Activated B cell treated with CpG ODN at 0.5 μM for 24 hours (primary cell): ENCODE results near the gene ZNF217. TPM values are rescaled to one million over a fixed set of nuclear protein-coding genes. Genes with fewer than 3 reads are reported as not detected.
A peak's percentile ranks its signal among the peaks of the same experiment; 100 is the strongest.
"Not testable (repeated sequence)": the region's sequence is repeated elsewhere in the genome, so short reads cannot be mapped to it uniquely, and the experiment has no call there.

Experiments used
- ATAC-seq: fragments of 200-7000 bp; cut with Tn5 transposase; one replicate; pipeline ENCODE4 v1.10.0; 2021; ENCODE audit warnings: low read depth, mild to moderate bottlenecking, moderate library complexity
- CTCF ChIA-PET: fragments of 350-600 bp; sonication (Branson Sonifier 250); formaldehyde crosslinking; loops from one replicate; lab custom pipeline; 2021; ENCODE audit warnings: antibody characterized with exemption; lab: Charles Lee
- POLR2A ChIA-PET: fragments of 350-600 bp; sonication (Branson Sonifier 250); formaldehyde crosslinking; loops from one replicate; lab custom pipeline; 2021; ENCODE audit warnings: antibody characterized with exemption; lab: Charles Lee
- DNase-seq: peaks from one replicate; pipeline ENCODE4 v3.0.0; 2022
- H3K27ac Mint-ChIP-seq: one replicate; pipeline ENCODE4 v1.8.0; 2020; ENCODE audit warnings: mixed read lengths
- H3K27me3 Mint-ChIP-seq: one replicate; pipeline ENCODE4 v1.8.0; 2021; ENCODE audit warnings: mixed read lengths
- H3K36me3 Mint-ChIP-seq: one replicate; pipeline ENCODE4 v1.8.0; 2021; ENCODE audit warnings: low read depth, mixed read lengths
- H3K4me1 Mint-ChIP-seq: one replicate; pipeline ENCODE4 v1.8.0; 2021; ENCODE audit warnings: mixed read lengths
- H3K4me3 Mint-ChIP-seq: one replicate; pipeline ENCODE4 v1.8.0; 2020; ENCODE audit warnings: mild to moderate bottlenecking, mixed read lengths
- H3K9me3 Mint-ChIP-seq: one replicate; pipeline ENCODE4 v1.8.0; 2020; ENCODE audit warnings: mixed read lengths
- intact Hi-C: fragments of 100-400 bp; cut with micrococcal nuclease; formaldehyde crosslinking; loops from one replicate; pipeline ENCODE4 v1.15.1; 2024
- total RNA-seq: library from RNA; stranded (reverse); gene quantifications from 2 replicates; pipeline ENCODE4 v1.2.3, GENCODE V29; 2022
- TF ChIP-seq, protein P1 (sequence below): fragments of 200-600 bp; IDR thresholded peaks from one replicate; pipeline ENCODE4 v1.8.0; 2022; ENCODE audit warnings: antibody characterized with exemption, mild to moderate bottlenecking

The ZNF217 gene
- total RNA-seq, 1 donor from 2014 or later = 80.3 TPM

DNA sequence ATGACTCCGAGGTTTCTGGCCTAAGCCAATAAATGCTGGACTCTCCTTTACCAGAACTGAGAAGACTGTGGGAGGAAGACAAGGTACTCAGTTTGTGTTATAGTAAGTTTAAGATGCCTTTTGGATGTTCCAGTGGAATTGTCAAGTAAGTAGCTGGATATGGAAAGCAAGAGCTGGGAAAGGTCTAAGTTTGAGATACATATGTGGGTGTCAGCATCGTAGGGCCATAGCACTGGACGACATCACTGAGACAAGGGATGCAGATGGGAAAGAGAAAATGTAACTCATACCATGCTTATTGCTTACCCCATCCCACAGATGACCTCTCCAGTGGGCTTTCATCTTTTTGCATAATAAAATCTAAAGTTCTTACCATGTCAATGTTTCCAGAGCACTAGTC is 45.5 kb upstream of the ZNF217 start:
- Mint-ChIP-seq H3K4me1 (peaks cover 64% of the 10 kb centered on the region), H3K36me3 (no peaks in the 10 kb centered on the region), H3K27me3 (no peaks in the 10 kb centered on the region), H3K4me3 (no peak overlapping the region), H3K9me3 (no peaks in the 10 kb centered on the region), H3K27ac (peak overlapping the region; percentile 66)
- no peak for ATAC-seq
- TF ChIP-seq, protein P1, sequence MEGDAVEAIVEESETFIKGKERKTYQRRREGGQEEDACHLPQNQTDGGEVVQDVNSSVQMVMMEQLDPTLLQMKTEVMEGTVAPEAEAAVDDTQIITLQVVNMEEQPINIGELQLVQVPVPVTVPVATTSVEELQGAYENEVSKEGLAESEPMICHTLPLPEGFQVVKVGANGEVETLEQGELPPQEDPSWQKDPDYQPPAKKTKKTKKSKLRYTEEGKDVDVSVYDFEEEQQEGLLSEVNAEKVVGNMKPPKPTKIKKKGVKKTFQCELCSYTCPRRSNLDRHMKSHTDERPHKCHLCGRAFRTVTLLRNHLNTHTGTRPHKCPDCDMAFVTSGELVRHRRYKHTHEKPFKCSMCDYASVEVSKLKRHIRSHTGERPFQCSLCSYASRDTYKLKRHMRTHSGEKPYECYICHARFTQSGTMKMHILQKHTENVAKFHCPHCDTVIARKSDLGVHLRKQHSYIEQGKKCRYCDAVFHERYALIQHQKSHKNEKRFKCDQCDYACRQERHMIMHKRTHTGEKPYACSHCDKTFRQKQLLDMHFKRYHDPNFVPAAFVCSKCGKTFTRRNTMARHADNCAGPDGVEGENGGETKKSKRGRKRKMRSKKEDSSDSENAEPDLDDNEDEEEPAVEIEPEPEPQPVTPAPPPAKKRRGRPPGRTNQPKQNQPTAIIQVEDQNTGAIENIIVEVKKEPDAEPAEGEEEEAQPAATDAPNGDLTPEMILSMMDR = no peak
- POLR2A ChIA-PET = interaction anchor here (0.9 to 1.6 kb wide), 3 partner anchors 16 to 108 kb away, joined by 3 to 6 read pairs (median 4); no protein-coding TSS in a partner anchor
- intact Hi-C loops = no loop called here
- CTCF ChIA-PET = no interaction called here
- no peak for DNase-seq

DNA sequence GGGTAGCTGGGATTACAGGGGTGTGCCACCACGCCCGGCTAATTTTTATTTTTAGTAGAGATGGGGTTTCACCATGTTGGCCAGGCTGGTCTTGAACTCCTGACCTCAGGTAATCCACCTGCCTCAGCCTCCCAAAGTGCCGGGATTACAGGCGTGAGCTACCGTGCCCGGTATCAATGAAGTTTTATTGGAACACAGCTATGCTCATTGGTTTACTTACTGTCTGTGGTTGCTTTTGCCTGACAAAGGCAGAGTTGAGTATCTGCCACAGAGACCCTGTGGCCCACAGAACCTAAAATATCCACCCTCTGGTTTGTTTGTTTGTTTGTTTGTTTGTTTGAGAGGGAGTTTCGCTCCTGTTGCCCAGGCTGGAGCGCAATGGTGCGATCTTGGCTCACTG is 43.7 kb upstream of the ZNF217 start:
- Mint-ChIP-seq H3K27ac (peak overlapping the region; percentile 85), H3K4me1 (peaks cover 49% of the 10 kb centered on the region)
- H3K27me3 Mint-ChIP-seq, H3K4me3 Mint-ChIP-seq, ATAC-seq, DNase-seq, intact Hi-C loops, CTCF ChIA-PET, H3K36me3 Mint-ChIP-seq, H3K9me3 Mint-ChIP-seq: not testable (repeated sequence)
- POLR2A ChIA-PET = interaction anchor here (0.6 to 2.6 kb wide), 4 partner anchors 10 to 209 kb away, joined by 3 to 13 read pairs (median 4); no protein-coding TSS in a partner anchor

DNA sequence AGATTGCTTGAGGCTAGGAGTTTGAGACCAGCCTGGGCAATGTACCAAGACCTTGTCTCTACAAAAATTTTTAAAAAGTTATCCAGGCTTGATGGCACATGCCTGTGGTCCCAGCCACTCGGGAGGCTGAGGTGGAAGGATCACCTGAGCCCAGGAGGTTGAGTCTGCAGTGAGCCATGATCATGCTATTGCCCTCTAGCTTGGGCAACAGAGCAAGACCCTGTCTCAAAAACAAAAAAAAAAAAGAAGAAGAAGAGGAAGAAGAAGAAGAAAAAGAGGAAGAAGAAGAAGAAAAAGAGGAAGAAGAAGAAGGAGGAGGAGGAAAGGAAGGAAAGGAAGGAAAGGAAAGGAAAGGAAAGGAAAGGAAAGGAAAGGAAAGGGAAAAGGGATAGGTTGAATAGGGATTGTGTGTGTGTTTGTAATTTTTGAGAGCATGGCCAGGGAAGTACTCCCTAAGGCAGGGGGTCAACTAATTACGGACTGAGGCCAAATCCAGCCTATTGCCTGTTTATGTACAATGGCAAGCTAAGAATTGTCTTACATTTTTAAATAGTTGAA is 43.0 kb upstream of the ZNF217 start:
- no peaks in the 10 kb centered on the region for H3K9me3 Mint-ChIP-seq
- TF ChIP-seq, protein P1 = no peak
- peak overlapping the region; percentile 85 for H3K27ac Mint-ChIP-seq
- H3K4me1 Mint-ChIP-seq = peaks cover 45% of the 10 kb centered on the region
- intact Hi-C loops = no loop called here
- no peak for DNase-seq
- H3K36me3 Mint-ChIP-seq = no peaks in the 10 kb centered on the region
- ChIA-PET POLR2A (interaction anchor here (0.6 to 2.6 kb wide), 6 partner anchors 8 to 93 kb away, joined by 3 to 13 read pairs (median 6); no protein-coding TSS in a partner anchor), CTCF (no interaction called here)
- H3K4me3 Mint-ChIP-seq = peak overlapping the region; percentile 48
- peak; percentile 47 for ATAC-seq
- H3K27me3 Mint-ChIP-seq = no peaks in the 10 kb centered on the region

DNA sequence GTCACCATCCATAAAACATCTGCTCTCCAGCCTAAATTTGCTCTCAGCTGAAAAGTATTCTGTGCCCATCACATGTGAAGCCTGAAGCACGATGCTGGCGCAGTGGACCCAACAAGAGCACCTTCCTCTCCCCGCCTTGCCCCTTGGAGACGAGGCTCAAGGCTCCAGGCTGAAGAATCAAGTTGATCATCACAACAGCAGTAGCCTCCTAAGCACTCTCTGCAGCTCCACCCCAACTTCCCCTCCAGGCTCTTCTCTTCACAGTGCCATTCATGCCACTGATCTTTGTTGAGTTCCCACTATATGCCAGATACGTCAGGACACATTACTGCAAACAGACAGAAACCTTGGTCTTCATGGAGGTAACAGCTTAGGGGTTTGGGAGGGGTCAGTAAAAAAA is 41.6 kb upstream of the ZNF217 start:
- ChIA-PET CTCF (interaction anchor here (0.7 to 1.3 kb wide), 3 partner anchors 20 to 235 kb away, joined by 3 read pairs; no protein-coding TSS in a partner anchor), POLR2A (interaction anchor here (2.6 kb wide), 1 partner anchor 12 kb away, joined by 13 read pairs; no protein-coding TSS in a partner anchor)
- TF ChIP-seq, protein P1 = no peak
- intact Hi-C loops = no loop called here
- DNase-seq = no peak
- ATAC-seq = no peak
- no peaks in the 10 kb centered on the region for H3K36me3 Mint-ChIP-seq
- H3K27me3 Mint-ChIP-seq = no peaks in the 10 kb centered on the region
- H3K27ac Mint-ChIP-seq = peak overlapping the region; percentile 74
- H3K4me1 Mint-ChIP-seq = peaks cover 42% of the 10 kb centered on the region
- no peaks in the 10 kb centered on the region for H3K9me3 Mint-ChIP-seq
- H3K4me3 Mint-ChIP-seq = peak overlapping the region; percentile 5

DNA sequence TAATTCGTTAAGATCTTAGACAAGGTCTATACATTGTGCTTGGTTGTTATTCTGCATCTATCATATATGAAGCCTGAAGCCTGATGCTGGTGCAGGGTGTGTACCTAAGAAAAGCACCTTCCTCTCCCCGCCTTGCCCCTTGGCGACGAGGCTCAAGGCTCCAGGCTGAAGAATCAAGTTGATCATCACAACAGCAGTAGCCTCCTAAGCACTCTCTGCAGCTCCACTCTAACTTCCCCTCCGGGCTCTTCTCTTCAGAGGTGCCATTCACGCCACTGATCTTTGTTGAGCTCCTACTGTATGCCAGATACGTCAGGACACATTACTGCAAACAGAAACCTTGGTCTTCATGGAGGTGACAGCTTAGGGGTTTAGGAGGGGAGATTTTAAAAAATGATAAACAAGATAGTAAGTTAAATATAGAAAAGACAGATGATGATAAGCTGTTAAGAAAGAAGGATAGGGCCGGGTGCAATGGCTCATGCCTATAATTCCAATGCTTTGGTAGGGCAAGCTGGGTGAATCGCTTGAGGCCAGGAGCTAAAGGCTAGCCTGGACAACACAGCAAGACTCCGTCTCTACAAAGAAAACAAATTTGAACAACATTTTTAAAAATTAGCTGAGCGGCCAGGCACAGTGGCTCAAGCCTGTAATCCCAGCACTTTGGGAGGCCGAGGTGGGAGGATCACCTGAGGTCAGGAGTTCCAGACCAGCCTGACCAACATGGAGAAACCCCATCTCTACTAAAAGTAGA is 38.4 kb upstream of the ZNF217 start:
- TF ChIP-seq, protein P1 = no peak
- no peak for ATAC-seq
- H3K27me3 Mint-ChIP-seq = no peaks in the 10 kb centered on the region
- H3K9me3 Mint-ChIP-seq = no peaks in the 10 kb centered on the region
- intact Hi-C loops = no loop called here
- ChIA-PET POLR2A (interaction anchor here (0.6 kb wide), 1 partner anchor 263 kb away, joined by 6 read pairs; no protein-coding TSS in a partner anchor), CTCF (no interaction called here)
- H3K4me1 Mint-ChIP-seq = peaks cover 38% of the 10 kb centered on the region
- no peak overlapping the region for H3K4me3 Mint-ChIP-seq
- no peak overlapping the region for H3K27ac Mint-ChIP-seq
- no peaks in the 10 kb centered on the region for H3K36me3 Mint-ChIP-seq
- no peak for DNase-seq
